GM23248 (cell line): Measurements from ENCODE around the gene MACC1. TPM values are rescaled to one million over a fixed set of nuclear protein-coding genes. Genes with fewer than 3 reads are reported as not detected.

Experiments used
- DNase-seq: peaks from one replicate; pipeline ENCODE4 v3.0.0-alpha.2; 2015
- H2AFZ ChIP-seq: fragments of 200-600 bp; sonication (generic); 2 replicates; pipeline ENCODE4 v1.6.1; 2016; ENCODE audit warnings: antibody characterized with exemption
- H3F3A ChIP-seq: fragments of 200-600 bp; sonication (generic); 2 replicates; pipeline ENCODE4 v1.6.1; 2016; ENCODE audit warnings: mild to moderate bottlenecking, antibody characterized with exemption, mixed run types; ENCODE audit not compliant: insufficient read depth
- H3K27ac ChIP-seq: fragments of 200-600 bp; sonication (generic); 2 replicates; pipeline ENCODE4 v1.5.1; 2016; ENCODE audit warnings: mild to moderate bottlenecking
- H3K27me3 ChIP-seq: fragments of 200-600 bp; sonication (generic); replicated peaks from 2 replicates; pipeline ENCODE4 v1.6.1; 2016; ENCODE audit warnings: mild to moderate bottlenecking; ENCODE audit not compliant: insufficient read depth
- H3K36me3 ChIP-seq: fragments of 200-600 bp; sonication (generic); 2 replicates; pipeline ENCODE4 v1.6.1; 2016; ENCODE audit warnings: low read depth, mild to moderate bottlenecking
- H3K4me1 ChIP-seq: fragments of 200-600 bp; sonication (generic); 2 replicates; pipeline ENCODE4 v1.6.1; 2016; ENCODE audit warnings: mild to moderate bottlenecking; ENCODE audit not compliant: insufficient read depth
- H3K4me2 ChIP-seq: fragments of 200-600 bp; sonication (generic); one replicate; pipeline ENCODE4 v1.6.1; 2016; ENCODE audit warnings: mild to moderate bottlenecking; ENCODE audit not compliant: unreplicated experiment
- H3K4me3 ChIP-seq: fragments of 200-600 bp; sonication (generic); 2 replicates; pipeline ENCODE4 v1.5.1; 2016; ENCODE audit warnings: mild to moderate bottlenecking
- H3K79me2 ChIP-seq: fragments of 200-600 bp; sonication (generic); 2 replicates; pipeline ENCODE4 v1.6.1; 2016; ENCODE audit warnings: mild to moderate bottlenecking; ENCODE audit not compliant: insufficient read depth
- H3K9ac ChIP-seq: fragments of 200-600 bp; sonication (generic); 2 replicates; pipeline ENCODE4 v1.6.1; 2016; ENCODE audit warnings: mild to moderate bottlenecking
- H3K9me2 ChIP-seq: fragments of 200-600 bp; sonication (generic); 2 replicates; pipeline ENCODE4 v1.6.1; 2016; ENCODE audit warnings: mixed run types, mild to moderate bottlenecking, moderate library complexity; ENCODE audit not compliant: insufficient read depth
- H3K9me3 ChIP-seq: fragments of 200-600 bp; sonication (generic); one replicate; pipeline ENCODE4 v1.6.1; 2017; ENCODE audit warnings: low read depth
- H4K20me1 ChIP-seq: fragments of 200-600 bp; sonication (generic); 2 replicates; pipeline ENCODE4 v1.6.0; 2016; ENCODE audit not compliant: insufficient read depth
- EZH2 ChIP-seq: fragments of 200-600 bp; sonication (generic); IDR thresholded peaks from 2 replicates; pipeline ENCODE4 v1.6.1; 2018; ENCODE audit warnings: antibody characterized with exemption, mild to moderate bottlenecking; ENCODE audit not compliant: insufficient read depth, poor library complexity, severe bottlenecking
- EZH2phosphoT487 ChIP-seq: fragments of 200-600 bp; sonication (generic); IDR thresholded peaks from 2 replicates; pipeline ENCODE4 v1.6.1; 2018; ENCODE audit warnings: antibody characterized with exemption, moderate library complexity, mild to moderate bottlenecking, low read depth; ENCODE audit not compliant: insufficient read depth
- WGBS, 2 experiments: methylation state at CpG; one replicate each; pipeline ENCODE4 v1.1.6; 2015 to 2017; ENCODE audit warnings: low lambda C conversion rate in 2 of 2, low coverage in 1 of 2; ENCODE audit errors: missing lambda C conversion rate in 2 of 2; 5-methylcytosine and 5-hydroxymethylcytosine counted together
- in situ Hi-C: fragments of 300-500 bp; cut with MboI; formaldehyde crosslinking; loops from 2 replicates; pipeline ENCODE4 v1.15.0; 2020
- polyA plus RNA-seq: library from polyadenylated mRNA; unstranded; fragments of >200 nt; fragmentation: Nextera tagmentation; extraction: Ambion mirVana; gene quantifications from 2 replicates; pipeline ENCODE4 v1.2.1, GENCODE V29; 2016
- total RNA-seq: library from RNA; depleted of rRNA; stranded (reverse); fragments of >200 nt; shearing (Covaris generic); gene quantifications from 2 replicates; pipeline ENCODE4 v1.2.3, GENCODE V29; 2014

The MACC1 gene
- total and polyA plus RNA-seq, 2 experiments from 2014 or later: 0.05 to 0.11 TPM

GRCh38 chr7:20185988-20186387 lies 31.2 kb downstream of the MACC1 start:
- no peak overlapping the region for H3K4me2 ChIP-seq
- no peaks in the 10 kb centered on the region for H3K4me1 ChIP-seq
- 97% methylated on average over 5 of the region's 5 CpGs for WGBS, 2 experiments

GRCh38 chr7:20183086-20183485 lies 34.1 kb downstream of the MACC1 start:
- no peaks in the 10 kb centered on the region for H3K27me3 ChIP-seq
- no peaks in the 10 kb centered on the region for H3K36me3 ChIP-seq
- no peaks in the 10 kb centered on the region for H3K79me2 ChIP-seq
- no peak overlapping the region for H3K27ac ChIP-seq
- H3K4me3 ChIP-seq: no peak overlapping the region
- TF ChIP-seq EZH2phosphoT487 (no peak), EZH2 (no peak)
- no peaks in the 10 kb centered on the region for H3K9me2 ChIP-seq
- no peaks in the 10 kb centered on the region for H3K9me3 ChIP-seq
- DNase-seq: no peak
- no peak overlapping the region for H3K9ac ChIP-seq
- no peaks in the 10 kb centered on the region for H3F3A ChIP-seq
- H2AFZ ChIP-seq: no peak overlapping the region; the same call in 1 of the 2 replicates
- no peak overlapping the region for H3K4me2 ChIP-seq
- WGBS, 2 experiments: 62 to 68% methylated on average over 4 of the region's 4 CpGs
- in situ Hi-C loops: no loop called here
- H4K20me1 ChIP-seq: no peaks in the 10 kb centered on the region
- no peaks in the 10 kb centered on the region for H3K4me1 ChIP-seq

More at GRCh38 chr7:20185988-20186387, 31.2 kb downstream of the MACC1 start:
- Histone ChIP-seq H3K9me2 (no peaks in the 10 kb centered on the region), H3K4me3 (no peak overlapping the region), H3K9me3 (no peaks in the 10 kb centered on the region), H3K27ac (no peak overlapping the region), H2AFZ (no peak overlapping the region), H3K36me3 (no peaks in the 10 kb centered on the region), H3K9ac (no peak overlapping the region), H4K20me1 (no peaks in the 10 kb centered on the region), H3K27me3 (no peaks in the 10 kb centered on the region), H3K79me2 (no peaks in the 10 kb centered on the region), H3F3A (no peaks in the 10 kb centered on the region)
- DNase-seq: no peak
- TF ChIP-seq EZH2 (no peak), EZH2phosphoT487 (no peak)
- in situ Hi-C loops: no loop called here

GRCh38 chr7:20176578-20177242 lies 40.5 kb downstream of the MACC1 start:
- no peak overlapping the region for H3K9ac ChIP-seq
- no peaks in the 10 kb centered on the region for H3K9me2 ChIP-seq
- no peaks in the 10 kb centered on the region for H3K36me3 ChIP-seq
- no peaks in the 10 kb centered on the region for H4K20me1 ChIP-seq
- in situ Hi-C loops: no loop called here
- H3K4me2 ChIP-seq: no peak overlapping the region
- H3K9me3 ChIP-seq: no peaks in the 10 kb centered on the region
- DNase-seq: no peak
- 58 to 61% methylated on average over 6 of the region's 6 CpGs for WGBS, 2 experiments
- H3K4me3 ChIP-seq: no peak overlapping the region
- H2AFZ ChIP-seq: no peak overlapping the region
- no peaks in the 10 kb centered on the region; the same call in 1 of the 2 replicates for H3F3A ChIP-seq
- no peak for TF ChIP-seq EZH2phosphoT487
- TF ChIP-seq EZH2: no peak
- no peaks in the 10 kb centered on the region for H3K27me3 ChIP-seq
- H3K79me2 ChIP-seq: no peaks in the 10 kb centered on the region
- no peak overlapping the region for H3K27ac ChIP-seq
- H3K4me1 ChIP-seq: no peaks in the 10 kb centered on the region

- TF ChIP-seq EZH2: no peak
- no peak for TF ChIP-seq EZH2phosphoT487
- peaks cover 14% of the 10 kb centered on the region for H3F3A ChIP-seq
- no peak overlapping the region for H3K27ac ChIP-seq
- no peak overlapping the region for H2AFZ ChIP-seq
- no peaks in the 10 kb centered on the region for H3K79me2 ChIP-seq
- H3K4me1 ChIP-seq: peaks cover 14% of the 10 kb centered on the region
- no peaks in the 10 kb centered on the region for H3K27me3 ChIP-seq
- in situ Hi-C loops: loop anchor here (25.0 kb wide), 2 partner anchors 412 to 413 kb away; partner anchors contain the start of gene TMEM196
- H3K9me3 ChIP-seq: no peaks in the 10 kb centered on the region
- H3K4me2 ChIP-seq: no peak overlapping the region
- H3K9me2 ChIP-seq: peaks cover 4% of the 10 kb centered on the region; the same call in 1 of the 2 replicates
- no peak overlapping the region for H3K9ac ChIP-seq
- H4K20me1 ChIP-seq: no peaks in the 10 kb centered on the region
- no peak for DNase-seq
- WGBS, 2 experiments: 93 to 95% methylated on average over 2 of the region's 2 CpGs
- H3K36me3 ChIP-seq: no peaks in the 10 kb centered on the region
- H3K4me3 ChIP-seq: no peak overlapping the region
Observed at GRCh38 chr7:20173828-20174227, 43.4 kb downstream of the MACC1 start.
